ENCODE results near the gene CHI3L1.

The CHI3L1 gene

DNA sequence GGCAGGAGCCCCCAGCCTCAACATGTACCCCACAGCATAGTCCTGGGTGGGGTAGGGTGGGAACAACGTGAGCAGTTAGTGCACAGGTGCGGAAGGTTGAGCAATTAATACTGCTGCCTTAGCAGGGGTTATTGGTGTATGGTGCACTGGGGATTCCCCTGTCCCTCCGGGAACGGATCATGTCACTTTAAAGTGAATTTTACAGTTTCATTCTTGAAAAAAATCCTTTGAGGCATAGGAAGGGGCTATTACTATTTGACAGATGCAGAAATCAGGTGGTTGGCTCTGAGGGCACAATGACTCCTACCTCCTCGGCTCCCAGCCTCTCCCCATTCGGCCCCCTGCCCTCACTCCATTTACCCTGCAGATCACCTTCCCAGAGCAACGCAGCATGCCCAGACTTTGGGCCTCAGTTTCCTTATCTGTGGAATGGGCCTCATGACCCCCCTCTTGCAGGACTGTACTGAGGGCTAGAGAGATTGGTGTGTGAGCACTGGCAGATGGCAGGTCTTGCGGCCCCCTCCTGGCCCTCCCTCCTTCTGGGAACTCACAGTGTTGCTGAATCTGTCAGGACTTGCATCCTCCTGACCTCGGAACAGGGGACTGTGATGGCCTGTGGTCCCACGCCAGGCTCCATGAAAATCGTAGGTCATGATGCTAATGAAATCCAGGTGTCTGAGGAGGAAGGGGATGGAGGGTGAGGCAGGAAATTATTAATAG is 5.7 kb downstream of the CHI3L1 start:
- no peak for DNase-seq (ENCODE audit: low read depth)

DNA sequence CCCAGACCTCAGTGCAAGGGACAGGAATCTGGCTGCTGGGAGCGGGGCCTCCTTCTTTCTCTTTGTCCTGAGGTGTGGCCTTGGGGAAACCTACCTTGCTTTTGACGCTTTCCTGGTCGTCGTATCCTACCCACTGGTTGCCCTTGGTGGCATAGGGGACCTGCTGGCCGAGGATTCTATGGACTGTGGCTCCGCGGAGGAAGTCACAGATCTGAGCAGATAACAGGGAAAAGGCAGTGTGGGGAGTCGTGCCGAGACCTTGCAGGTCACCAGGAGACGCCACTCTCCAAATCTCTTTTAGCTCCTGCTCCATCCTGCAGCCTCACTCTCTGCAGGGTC is 6.9 kb downstream of the CHI3L1 start:
- DNase-seq (ENCODE audit: low read depth): no peak

DNA sequence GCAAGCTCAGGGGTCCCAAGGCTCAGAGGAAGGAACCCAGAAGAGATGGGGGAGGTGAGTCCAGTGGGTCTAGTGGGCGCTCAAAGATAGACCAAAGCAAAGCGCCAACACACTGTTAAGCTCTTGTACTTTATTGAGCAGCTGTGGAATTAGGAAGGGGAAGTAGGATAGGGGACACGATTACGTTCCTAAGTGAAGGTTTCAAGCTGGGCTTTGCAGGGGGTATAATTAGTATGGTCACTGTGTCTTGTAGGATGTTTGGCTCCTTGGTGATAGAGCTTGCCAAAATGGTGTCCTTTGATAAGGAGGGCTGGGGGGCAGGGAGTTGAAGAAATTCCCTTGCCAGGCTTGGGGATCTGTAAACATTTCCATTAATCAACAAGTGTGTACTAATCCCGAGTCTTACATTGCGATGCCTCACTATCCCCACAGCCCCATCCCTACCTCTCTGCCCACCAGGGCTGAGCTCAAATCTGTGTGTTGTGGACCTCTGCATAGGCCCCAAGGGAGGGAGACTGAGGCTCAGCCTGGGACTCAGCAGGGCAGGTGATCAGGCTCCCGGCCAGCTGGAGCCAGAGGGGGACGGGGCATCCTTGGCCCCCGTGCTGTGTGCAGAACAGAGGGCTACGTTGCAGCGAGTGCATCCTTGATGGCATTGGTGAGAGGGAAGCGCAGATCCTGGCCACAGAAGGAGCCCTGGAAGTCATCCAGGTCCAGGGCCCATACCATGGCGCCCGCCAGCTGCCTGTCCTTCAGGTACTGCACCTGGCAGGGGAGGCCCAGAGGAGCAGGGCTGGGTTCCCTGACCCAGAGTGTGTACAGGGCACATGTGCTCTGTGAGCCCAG is 7.5 kb downstream of the CHI3L1 start:
- no peak for DNase-seq (ENCODE audit: low read depth)

DNA sequence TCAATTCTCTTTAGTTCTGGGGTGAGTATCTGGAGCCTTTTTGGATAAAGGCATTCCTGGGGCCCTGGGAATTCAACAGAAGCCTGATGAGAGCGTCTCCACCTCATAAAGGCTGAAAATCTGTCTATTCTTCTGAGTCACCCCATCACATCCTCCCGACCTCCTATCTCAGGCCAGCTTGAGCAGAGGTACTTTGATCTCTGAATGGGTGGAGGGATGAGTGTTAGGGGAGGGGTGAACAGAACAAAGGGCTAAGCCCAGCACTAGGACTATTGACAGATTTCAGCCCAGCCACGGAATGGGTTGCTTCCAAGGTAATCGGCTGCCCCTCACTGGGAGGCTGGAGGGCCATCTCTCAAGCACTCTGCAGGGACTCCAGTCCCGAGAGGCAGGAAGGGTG is 8.4 kb downstream of the CHI3L1 start:
- no peak for DNase-seq (ENCODE audit: low read depth)

DNA sequence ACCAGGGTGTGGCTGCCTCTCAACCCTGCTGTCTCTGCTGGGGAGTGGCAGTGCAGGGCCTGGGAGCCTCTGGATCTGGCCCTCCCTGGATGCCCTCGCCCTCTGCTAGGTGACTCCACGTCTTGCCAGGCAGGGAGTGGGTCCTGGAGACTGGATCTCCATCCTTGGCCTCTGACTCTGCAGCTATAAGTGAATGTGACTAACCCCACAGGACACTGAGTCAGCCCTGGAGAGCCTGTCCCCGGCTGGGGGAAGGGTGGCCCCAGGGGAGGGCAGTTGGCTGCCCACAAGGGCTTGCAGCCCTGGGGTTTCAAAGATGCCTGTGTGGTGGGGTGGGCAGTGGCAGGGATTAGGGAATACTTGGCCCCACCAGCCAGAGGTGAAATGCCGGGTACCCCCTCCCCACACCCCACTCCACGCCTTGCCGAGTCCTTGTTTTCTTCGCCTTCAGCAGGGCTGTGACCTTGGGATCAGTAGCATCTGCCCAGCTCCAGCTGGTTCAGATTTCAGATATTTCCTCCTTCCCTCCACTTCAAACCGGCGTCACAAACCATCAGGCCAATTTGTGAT is 8.9 kb downstream of the CHI3L1 start:
- DNase-seq (ENCODE audit: low read depth): no peak

DNA sequence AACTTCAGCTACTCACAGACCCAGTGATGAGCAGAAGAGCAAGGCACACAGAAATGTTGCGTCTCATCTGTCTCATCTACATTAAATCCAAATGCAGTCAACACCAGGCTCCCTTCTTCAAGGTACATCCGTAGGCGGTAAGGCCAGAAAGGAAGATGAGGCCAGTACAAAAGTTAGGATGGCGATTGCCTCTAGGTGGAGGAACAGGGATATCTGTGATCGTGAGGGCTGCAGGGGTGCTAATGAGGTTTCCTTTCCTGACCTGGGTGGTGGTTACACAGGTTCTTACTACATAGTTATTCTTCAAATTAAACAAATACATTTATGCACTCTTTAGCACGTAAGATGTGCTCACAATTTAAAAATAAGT is 9.5 kb downstream of the CHI3L1 start:
- no peak for DNase-seq (ENCODE audit: low read depth)

DNA sequence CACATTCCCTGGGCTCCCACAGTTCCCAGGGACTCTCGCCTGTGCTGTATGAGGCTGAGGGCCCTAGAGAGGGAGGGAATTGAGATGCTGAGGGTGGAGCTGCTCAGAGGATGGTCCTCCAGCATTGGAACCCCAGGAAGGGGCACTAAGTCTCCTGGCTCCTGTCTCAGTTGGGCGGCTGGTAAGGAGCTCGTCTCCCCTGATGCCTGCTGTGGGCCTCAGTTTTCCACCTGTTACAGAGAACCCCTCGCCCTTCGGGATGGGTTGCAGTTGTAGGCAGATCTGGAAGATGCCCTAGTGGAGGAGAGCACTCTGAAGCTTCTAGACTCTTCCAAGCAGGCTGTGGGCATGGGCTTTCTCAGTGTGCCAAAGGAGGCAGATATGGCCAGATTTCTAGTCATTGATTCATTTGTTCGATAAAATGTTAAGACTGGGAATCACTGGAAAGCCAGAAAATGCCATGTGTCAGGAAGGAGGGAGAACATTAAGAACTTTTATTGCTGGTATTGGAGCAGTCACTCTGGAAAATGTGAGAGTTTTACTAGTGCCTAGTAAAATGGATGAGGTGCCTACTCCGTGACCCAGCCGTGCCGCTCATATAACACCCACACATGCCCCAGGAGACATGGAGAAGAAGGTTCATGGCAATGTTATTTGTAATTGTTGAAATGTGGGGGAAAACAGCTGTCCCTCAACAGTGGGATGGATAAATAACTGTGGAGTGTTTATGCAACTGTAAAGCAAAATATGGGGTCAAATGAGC is 10.1 kb downstream of the CHI3L1 start:
- DNase-seq (ENCODE audit: low read depth): no peak

DNA sequence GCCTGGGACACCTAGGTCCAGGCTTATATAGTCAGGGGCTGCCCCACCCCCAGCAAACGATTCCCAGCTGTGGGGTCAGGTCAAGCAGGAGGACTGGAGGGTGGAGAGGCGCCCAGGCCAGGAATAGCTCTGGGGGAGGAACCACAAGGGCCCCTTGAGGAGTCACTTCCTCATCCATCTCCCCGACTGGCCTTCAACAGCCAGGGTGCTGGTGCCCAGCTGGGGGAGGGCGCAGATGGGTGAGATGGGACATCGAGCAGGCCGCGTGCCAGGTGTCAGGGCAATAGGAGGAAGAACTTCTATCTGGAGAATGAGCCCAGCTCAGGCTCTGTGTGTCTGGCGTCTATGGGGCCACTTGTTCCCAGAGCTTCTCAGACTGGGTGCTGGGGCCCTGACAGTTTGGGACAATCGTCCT is 10.7 kb downstream of the CHI3L1 start:
- DNase-seq (ENCODE audit: low read depth): no peak

DNA sequence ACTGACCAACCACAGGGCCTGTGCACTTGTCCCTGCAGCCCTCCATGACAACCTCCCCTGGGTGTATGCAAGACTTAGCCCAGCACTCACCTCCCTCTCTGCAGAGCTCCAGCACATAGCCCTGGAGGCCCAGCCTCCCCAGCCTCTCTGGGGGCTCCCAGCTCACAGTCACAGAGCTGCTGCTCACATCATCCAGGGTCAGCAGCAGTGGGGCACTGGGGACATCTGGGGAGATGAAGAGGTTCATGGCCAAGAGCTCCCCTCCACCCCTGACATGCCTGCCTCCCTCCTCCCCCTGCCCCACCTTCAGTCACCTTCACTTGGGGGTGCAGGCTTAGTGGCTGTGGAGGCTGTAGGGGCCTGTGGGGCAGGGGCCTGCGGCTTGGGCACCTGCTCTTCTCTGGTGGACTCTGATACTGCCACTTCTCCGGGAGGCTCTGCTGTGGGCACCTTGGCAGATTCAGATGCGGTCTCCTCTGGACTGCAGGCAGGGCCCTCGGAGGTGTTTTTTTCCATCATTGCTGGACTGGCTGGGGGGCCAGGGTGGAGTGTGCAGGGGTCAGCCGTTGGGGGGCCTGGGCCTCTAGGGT is 11.2 kb downstream of the CHI3L1 start, which contains the start of gene MYBPH:
MYBPH (minus strand) TSS at position 590 of the 590 bp plus-strand sequence; CDS start at position 519, 71 bp downstream.
- no peak for DNase-seq (ENCODE audit: low read depth)

DNA sequence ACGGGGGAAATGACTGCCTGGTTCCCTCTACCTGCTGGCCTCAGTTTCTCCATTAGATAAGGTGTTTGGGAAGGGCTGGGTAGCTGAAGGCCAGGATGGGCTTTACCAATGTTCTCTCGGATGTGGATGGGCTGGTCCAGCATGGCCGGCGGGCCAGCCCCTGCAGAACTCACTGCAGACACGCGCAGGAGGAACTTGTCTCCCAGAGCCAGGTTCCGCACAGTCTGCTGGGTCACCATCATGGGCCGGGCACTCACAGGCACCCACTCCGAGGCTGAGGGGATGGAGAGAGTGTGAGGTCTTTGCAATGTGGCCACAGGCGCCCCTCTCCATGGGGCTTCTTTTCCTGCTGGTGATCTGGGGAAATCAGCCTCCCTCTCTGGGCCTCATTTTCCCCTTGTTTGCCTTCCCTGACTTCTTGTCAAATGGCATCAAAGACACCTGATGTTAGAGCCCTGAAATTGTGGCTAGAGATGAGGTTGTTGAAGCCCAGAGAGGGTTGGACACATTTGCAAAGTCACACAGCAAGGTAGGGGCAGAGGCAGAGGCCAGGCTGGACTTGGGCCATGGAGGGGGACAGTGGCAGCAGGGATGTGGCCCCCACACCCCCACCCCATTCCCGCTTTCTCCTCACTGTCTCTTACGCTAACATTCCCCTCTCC is 12.0 kb downstream of the CHI3L1 start:
- no peak for DNase-seq (ENCODE audit: low read depth)

DNA sequence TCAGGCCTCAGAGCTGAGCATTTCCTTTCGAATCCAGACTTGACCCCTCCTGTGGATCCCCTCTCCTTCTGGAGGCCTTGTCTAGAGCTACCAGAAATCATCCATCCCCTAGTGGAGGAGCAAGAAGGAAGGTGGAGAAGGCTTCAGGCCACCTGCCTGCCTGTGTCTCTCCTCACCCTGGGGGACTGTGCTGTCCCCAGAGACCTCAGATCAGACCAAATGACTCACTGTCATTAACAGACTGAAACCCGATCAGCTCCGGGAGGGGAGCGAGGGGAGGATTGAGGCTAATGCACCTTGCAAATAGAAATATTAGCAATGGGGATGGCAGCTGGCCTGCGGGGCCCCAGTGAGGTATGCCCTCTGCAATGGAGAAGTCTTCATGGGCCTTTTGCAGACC is 12.9 kb downstream of the CHI3L1 start:
- DNase-seq (ENCODE audit: low read depth): no peak

DNA sequence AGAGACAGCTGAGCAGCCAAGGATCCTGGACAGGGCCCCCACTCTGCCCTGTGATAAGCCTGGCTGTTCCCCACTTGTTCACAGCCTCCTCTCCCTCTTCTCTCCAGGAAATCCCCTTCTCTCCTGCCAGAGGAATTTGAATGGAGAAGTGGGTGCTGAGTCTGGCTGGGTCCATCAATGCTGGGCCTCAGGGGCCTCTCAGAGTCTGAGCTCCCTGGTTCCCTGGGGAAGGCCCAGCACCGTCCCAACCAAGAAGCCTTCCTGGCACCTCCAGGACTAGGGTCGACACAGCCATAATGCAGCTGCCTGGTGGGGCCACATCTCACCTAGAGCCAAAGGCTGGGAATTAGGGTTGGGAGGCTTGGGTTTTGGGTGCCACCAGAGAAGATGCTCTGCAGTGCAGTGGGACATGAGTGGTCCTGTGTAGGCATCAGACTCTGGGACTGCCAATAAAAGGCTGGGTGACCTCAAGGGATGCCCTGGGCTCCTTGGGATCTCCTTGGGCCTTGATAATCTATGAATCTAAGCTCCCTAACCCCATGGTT is 13.4 kb downstream of the CHI3L1 start:
- no peak for DNase-seq (ENCODE audit: low read depth)

DNA sequence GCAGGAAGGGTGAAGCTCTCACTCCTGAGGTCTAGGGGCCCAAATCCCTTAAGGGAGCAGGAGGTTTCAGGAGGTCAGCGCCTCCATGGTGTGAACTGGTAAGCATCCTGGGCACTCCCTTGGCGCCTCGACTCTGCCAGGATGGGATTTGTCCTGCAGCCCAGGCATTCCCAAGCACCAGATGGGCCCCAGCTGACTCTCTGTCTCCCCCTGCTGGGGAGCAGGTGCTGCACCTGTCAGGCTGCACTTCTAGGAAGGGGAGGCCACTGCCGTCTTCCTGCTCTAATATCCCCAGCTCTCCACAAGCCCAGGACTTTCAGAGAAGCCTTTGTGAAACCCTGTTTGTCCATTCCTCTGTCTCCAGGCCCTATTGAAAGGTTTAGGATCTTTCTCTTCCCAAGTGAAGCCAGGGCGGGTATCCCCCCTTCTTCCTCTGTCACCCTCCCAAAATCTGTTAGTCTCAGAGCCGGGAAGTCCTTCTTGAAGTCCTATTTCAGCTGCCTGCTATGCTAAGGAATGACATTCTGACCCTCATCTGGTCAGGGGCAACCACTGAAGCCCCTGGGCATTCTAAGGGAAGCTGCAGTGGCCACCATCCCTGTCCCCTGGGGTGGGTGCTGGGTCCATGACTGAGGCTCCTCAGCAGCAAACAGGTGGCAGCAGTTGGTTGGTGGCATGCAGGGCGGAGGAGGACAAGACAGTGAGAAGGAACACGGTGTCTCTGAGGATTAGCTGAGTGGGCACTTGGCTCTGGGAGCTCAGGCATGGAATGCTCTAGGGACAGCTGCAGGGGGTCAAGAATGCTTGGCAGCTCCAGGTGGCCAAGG is 14.1 kb downstream of the CHI3L1 start:
- DNase-seq (ENCODE audit: low read depth): peak; percentile 10

DNA sequence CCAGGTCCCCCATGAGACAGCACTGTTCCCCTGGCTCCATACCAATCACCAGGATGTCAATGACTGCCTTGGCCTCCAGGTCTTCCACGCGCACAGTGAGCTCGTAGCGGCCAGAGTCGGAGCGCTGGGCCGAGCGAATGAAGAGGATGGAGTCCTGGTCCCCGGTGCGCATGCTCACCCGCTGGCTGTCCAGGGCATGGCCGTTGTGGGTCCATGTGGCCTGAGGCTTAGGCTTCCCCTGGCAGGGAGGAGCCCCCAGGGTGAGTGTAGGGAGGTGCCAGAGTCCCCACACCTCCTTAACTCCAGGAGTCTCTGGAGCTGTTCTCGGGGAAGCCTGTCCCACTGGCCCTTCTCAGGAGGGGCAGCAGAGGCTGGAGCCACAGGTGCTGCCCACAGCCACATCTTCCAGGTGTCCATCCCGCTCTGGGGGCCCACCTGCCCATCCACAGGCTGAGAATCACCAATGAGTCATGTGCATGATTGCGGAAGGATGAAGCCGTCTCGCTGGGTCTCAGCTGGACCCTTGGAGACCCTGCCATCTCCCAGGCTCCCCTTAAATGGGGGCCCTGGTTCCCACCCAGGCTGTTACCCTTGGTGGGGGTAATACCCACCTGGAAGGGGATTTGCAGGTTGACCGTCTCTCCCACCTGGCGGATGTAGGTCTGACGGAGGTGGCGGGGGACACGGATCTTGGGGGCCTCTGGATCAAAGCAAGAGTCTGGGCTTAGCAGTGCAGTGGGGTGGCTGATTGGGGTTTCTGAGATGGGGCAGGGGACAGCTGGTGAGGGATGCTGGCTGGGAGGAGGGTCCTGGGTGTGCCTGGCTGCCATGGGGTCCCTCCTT is 14.9 kb downstream of the CHI3L1 start:
- no peak for DNase-seq (ENCODE audit: low read depth)

DNA sequence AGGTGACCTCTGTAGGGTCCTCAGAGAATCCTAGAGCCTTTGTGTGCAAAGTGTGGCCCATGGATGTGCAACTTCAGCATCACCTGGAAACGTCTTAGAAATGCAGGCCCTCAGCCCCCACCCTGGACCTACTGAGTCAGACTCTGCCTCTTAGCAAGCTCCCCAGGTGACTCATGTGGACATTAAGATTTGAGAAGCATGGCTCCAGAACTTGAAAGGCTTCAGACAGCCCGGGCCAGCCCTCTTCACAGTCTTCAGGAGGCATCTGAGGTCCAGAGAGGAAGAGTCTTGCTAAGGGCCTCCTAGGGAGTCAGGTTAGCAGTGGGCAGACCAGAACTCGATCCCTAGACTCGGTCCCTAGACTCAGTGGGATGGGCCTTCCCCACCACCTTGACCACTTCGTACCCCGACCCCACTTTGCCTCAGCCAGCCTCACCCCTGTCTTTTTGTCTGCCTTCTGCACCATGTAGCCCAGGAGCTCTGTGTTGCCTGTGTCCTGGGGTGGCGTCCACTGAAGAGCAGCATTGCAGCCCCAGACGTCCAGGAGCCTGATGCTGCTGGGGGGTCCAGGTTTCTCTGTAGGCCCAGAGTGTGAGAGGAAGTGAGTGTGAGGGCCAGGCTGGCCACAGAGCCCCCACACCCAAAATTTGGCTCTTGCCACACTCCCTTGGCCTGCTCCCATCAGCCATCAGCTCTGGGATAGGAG is 15.7 kb downstream of the CHI3L1 start:
- no peak for DNase-seq (ENCODE audit: low read depth)

DNA sequence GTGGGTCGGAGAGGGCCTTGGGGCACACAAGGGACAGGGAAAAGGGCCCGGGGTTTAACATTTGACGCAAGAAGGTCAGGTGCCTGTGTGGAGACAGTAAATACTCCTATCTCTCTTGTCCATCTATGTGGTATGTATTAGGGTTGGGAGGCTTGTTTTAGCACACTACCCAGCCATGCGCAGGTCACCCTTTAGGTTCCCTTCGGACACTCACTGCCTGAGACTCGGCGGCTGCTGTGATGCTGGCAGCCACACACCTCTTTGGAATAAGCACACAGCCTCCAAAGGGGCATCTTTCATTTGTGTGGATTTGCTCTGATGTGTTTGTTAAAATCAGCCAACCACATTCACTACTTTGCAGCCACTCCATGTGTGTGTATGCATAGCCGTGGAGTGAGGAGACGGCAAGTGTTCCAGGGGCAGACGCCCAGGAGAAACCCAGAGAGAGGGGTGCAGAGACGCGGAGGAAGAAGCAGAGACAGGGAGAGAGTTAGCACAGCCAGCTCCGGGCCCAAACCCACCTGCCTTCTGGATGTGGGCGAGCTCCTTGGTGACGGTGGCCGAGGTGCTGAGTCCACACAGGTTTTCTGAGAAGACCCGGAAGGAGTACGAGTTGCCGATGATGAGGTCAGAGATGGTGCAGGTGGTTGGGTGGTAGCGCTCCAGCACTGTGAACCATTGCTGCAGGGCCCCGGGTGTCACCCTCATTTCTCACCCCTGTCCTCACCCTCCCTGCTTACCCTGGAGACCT is 16.6 kb downstream of the CHI3L1 start:
- no peak for DNase-seq (ENCODE audit: low read depth)

DNA sequence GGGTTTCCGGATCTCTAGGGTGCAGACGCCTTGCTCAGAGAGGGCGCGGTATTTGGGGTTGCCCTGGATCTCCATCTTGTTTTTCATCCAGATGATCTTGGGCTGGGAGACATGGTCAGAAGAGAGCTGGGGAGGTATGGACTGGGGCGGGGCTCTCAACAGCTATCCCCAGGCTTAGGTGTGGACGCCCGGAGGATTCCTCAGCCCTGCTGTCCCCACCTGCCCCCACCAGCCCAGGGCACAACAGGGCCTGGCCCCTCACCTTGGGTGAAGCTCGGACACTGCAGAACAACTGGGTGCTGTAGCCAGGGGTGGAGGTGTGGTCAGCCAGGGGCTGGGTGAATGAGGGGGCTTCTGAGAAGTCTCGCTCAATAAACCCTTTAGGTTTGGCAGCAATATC is 17.5 kb downstream of the CHI3L1 start:
- no peak for DNase-seq (ENCODE audit: low read depth)

DNA sequence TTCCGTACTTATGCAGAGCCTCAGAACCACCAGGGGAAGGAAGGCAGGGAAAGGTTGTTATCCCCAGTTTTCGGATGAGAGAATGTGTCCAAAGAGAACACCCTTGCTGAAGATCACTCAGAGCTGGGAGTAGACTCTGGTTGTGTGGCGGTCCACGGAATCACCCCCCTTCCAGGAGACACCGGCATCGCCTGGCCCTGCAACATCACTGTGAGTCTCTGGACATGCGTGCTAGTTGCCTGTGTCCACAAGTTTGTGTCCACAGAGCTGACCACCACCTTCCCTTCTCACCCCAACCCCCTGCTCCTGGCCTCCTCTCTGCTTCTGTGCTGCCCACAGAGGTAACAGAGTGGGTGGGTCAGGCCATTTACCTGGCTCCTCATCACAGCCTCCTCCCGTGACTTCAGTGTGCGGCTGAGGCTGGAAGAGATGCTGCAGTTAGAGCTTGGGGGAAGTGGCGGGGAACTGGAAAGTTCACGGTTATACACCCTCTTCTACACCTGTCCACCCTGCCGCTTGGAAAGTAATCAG is 18.2 kb downstream of the CHI3L1 start:
- no peak for DNase-seq (ENCODE audit: low read depth)
